Measurements from ENCODE around the gene FRYL. TPM values are rescaled to one million over a fixed set of nuclear protein-coding genes. Genes with fewer than 3 reads are reported as not detected.
"Not testable (repeated sequence)": the region's sequence is repeated elsewhere in the genome, so short reads cannot be mapped to it uniquely, and the experiment has no call there.

The FRYL gene
- total RNA-seq, 1 donor from 2014 or later: 30.8 TPM

DNA sequence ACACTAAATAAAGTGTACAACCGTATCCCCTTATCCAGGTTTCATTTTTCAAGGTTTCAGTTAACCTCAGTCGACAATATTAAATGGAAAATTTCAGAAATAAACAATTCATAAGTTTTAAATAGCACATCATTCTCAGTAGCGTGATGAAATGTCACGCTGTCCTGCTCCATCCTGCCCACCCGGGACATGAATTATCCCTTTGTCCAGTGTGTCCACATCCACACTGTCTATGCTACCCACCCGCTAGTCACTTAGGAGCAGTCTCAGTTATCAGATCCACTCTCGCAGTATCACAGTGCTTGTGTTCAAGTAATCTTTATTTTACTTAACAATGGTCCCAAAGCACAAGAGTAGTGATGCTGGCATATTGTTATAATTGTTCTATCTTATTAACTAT, 54.7 kb downstream of the FRYL start:
- TF ChIP-seq CTCF (IDR thresholded peaks at IDR 0.05): no peak
- Mint-ChIP-seq H3K27me3 (ENCODE audit: low read depth) (no peaks in the 10 kb centered on the region), H3K36me3 (ENCODE audit: low read depth) (no peaks in the 10 kb centered on the region), H3K4me3 (ENCODE audit: unreplicated experiment) (no peak overlapping the region), H3K4me1 (ENCODE audit: low read depth) (peaks cover 39% of the 10 kb centered on the region), H3K9me3 (ENCODE audit: low read depth) (peaks cover 3% of the 10 kb centered on the region), H3K27ac (ENCODE audit: unreplicated experiment) (no peak overlapping the region)
- no peak for DNase-seq (ENCODE audit: low spot score)

- H3K27me3 Mint-ChIP-seq (ENCODE audit: low read depth): no peaks in the 10 kb centered on the region
- H3K4me3 Mint-ChIP-seq (ENCODE audit: unreplicated experiment): no peak overlapping the region
Measured at GRCh38 chr4:48722509-48723446, 57.3 kb downstream of the FRYL start.

GRCh38 chr4:48720459-48720858, 59.6 kb downstream of the FRYL start:
- TF ChIP-seq CTCF (IDR thresholded peaks at IDR 0.05): no peak
- H3K4me3 Mint-ChIP-seq (ENCODE audit: unreplicated experiment): no peak overlapping the region
- peaks cover 4% of the 10 kb centered on the region for H3K9me3 Mint-ChIP-seq (ENCODE audit: low read depth)
- DNase-seq (ENCODE audit: low spot score): no peak
- peaks cover 2% of the 10 kb centered on the region for H3K36me3 Mint-ChIP-seq (ENCODE audit: low read depth)
- no peak overlapping the region for H3K27ac Mint-ChIP-seq (ENCODE audit: unreplicated experiment)
- H3K4me1 Mint-ChIP-seq (ENCODE audit: low read depth): peaks cover 16% of the 10 kb centered on the region
- no peaks in the 10 kb centered on the region for H3K27me3 Mint-ChIP-seq (ENCODE audit: low read depth)

More at GRCh38 chr4:48722509-48723446, 57.3 kb downstream of the FRYL start:
- no peak for TF ChIP-seq CTCF (IDR thresholded peaks at IDR 0.05)
- no peaks in the 10 kb centered on the region for H3K36me3 Mint-ChIP-seq (ENCODE audit: low read depth)
- peaks cover 29% of the 10 kb centered on the region for H3K4me1 Mint-ChIP-seq (ENCODE audit: low read depth)
- no peak for DNase-seq (ENCODE audit: low spot score)
- no peaks in the 10 kb centered on the region for H3K9me3 Mint-ChIP-seq (ENCODE audit: low read depth)
- peak overlapping the region; percentile 33 for H3K27ac Mint-ChIP-seq (ENCODE audit: unreplicated experiment)

GRCh38 chr4:48718818-48719465, 61.1 kb downstream of the FRYL start:
- Mint-ChIP-seq H3K4me3 (ENCODE audit: unreplicated experiment) (no peak overlapping the region), H3K9me3 (ENCODE audit: low read depth) (peaks cover 4% of the 10 kb centered on the region), H3K27me3 (ENCODE audit: low read depth) (no peaks in the 10 kb centered on the region), H3K27ac (ENCODE audit: unreplicated experiment) (no peak overlapping the region), H3K4me1 (ENCODE audit: low read depth) (peaks cover 13% of the 10 kb centered on the region), H3K36me3 (ENCODE audit: low read depth) (peaks cover 2% of the 10 kb centered on the region)
- no peak for TF ChIP-seq CTCF (IDR thresholded peaks at IDR 0.05)
- no peak for DNase-seq (ENCODE audit: low spot score)

DNA sequence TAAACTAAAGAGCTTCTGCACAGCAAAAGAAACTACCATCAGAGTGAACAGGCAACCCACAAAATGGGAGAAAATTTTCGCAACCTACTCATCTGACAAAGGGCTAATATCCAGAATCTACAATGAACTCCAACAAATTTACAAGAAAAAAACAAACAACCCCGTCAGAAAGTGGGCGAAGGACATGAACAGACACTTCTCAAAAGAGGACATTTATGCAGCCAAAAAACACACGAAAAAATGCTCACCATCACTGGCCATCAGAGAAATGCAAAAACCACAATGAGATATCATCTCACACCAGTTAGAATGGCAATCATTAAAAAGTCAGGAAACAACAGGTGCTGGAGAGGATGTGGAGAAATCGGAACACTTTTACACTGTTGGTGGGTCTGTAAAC, 63.8 kb downstream of the FRYL start:
- not testable (repeated sequence) for H3K4me3 Mint-ChIP-seq (ENCODE audit: unreplicated experiment); H3K4me1 Mint-ChIP-seq (ENCODE audit: low read depth); H3K36me3 Mint-ChIP-seq (ENCODE audit: low read depth); DNase-seq (ENCODE audit: low spot score); H3K27me3 Mint-ChIP-seq (ENCODE audit: low read depth); H3K9me3 Mint-ChIP-seq (ENCODE audit: low read depth); H3K27ac Mint-ChIP-seq (ENCODE audit: unreplicated experiment)

Measured in chondrocyte (in vitro differentiated cells).